HG03159 (cell line): ENCODE data around the gene SNORC.

Source experiments
- ATAC-seq: cut with Tn5 transposase; IDR thresholded peaks from one replicate; pipeline ENCODE4 v1.9.1; 2021; ENCODE audit warnings: mild to moderate bottlenecking, moderate library complexity; ENCODE audit not compliant: unreplicated experiment

SNORC gene

GRCh38 chr2:232866104-232866503, 4.0 kb upstream of the SNORC start:
- no peak for ATAC-seq

- no peak for ATAC-seq
Measured at GRCh38 chr2:232869138-232870017, 686 bp upstream of the SNORC start.

GRCh38 chr2:232870766-232871371, 805 bp downstream of the SNORC start:
- no peak for ATAC-seq

- ATAC-seq = no peak
Measured at GRCh38 chr2:232871418-232871834, 1.4 kb downstream of the SNORC start.

GRCh38 chr2:232871835-232872736, 2.0 kb downstream of the SNORC start:
- no peak for ATAC-seq

GRCh38 chr2:232872826-232873225, 2.8 kb downstream of the SNORC start:
- no peak for ATAC-seq

GRCh38 chr2:232873292-232873908, 3.3 kb downstream of the SNORC start:
- no peak for ATAC-seq

- no peak for ATAC-seq
Measured at GRCh38 chr2:232873909-232874641, 4.0 kb downstream of the SNORC start.

GRCh38 chr2:232874677-232875223, 4.7 kb downstream of the SNORC start:
- no peak for ATAC-seq

- no peak for ATAC-seq
Measured at GRCh38 chr2:232875256-232876121, 5.4 kb downstream of the SNORC start.

GRCh38 chr2:232876161-232876977, 6.3 kb downstream of the SNORC start:
- no peak for ATAC-seq

GRCh38 chr2:232876978-232877441, 6.9 kb downstream of the SNORC start:
- ATAC-seq = no peak

GRCh38 chr2:232877940-232878511, 8.0 kb downstream of the SNORC start:
- ATAC-seq = no peak

- ATAC-seq = no peak
Measured at GRCh38 chr2:232878855-232879617, 9.0 kb downstream of the SNORC start.

- no peak for ATAC-seq
Measured at GRCh38 chr2:232879618-232880494, 9.8 kb downstream of the SNORC start.

- no peak for ATAC-seq
Measured at GRCh38 chr2:232880764-232881351, 10.8 kb downstream of the SNORC start.
